Measurements from ENCODE around the gene PRKAG2.

DNA sequence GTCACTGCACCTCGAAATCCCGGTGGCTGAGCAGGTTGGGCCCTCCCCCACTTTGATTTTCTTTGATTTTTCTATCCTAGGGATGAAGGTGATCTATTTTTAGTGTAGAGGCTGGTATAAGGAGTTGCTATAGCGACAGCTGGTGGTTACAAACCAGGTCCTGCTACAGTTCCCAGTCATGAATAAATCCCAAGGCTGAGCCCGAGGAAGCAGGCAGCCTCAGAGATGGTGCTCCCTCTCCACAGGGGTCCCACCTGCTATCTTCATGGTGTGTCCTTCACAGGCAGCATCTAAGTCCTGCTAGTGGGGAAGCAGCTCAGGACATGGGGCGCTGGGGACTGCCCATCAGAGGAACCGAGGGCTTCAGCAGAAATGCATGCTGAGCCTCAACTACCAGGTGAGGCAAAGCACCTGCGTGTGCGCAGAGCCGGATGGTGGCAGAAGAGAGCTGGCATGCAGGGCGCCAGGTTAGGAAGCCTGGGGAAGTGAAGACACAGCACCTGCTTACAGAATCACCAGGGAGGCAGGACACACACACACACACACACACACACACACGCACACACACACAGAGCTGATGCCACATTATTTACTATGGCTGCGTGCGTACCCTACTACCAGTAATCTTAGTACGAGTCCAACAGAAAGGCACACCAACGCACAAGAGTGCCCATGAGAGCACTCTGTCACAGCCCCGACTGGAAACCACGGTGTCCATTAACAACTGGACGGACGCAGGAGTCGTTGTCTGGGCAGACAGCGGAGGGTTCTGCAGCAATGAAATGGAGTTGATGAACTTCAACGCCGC, 150.9 kb downstream of the PRKAG2 start:
- TF ChIP-seq POLR2A (IDR thresholded peaks at IDR 0.05; ENCODE audit: low read length) = no peak
- TF ChIP-seq GATA1 (IDR thresholded peaks at IDR 0.05; ENCODE audit: low read depth, low read length) = no peak
